GM18505 (cell line): Measurements from ENCODE around the gene KCNC3.

ENCODE experiments used
- ATAC-seq: cut with Tn5 transposase; IDR thresholded peaks from one replicate; pipeline ENCODE4 v1.9.1; 2021; ENCODE audit not compliant: unreplicated experiment
- POLR2A ChIP-seq: IDR thresholded peaks from 4 replicates; pipeline ENCODE4 v1.6.1; 2011; ENCODE audit warnings: borderline replicate concordance; ENCODE audit not compliant: insufficient read depth, insufficient read length; ENCODE audit errors: extremely low read depth

Gene KCNC3

GRCh38 chr19:50300051-50300450, 29.1 kb downstream of the KCNC3 start:
- no peak for ATAC-seq
- TF ChIP-seq POLR2A = no peak

GRCh38 chr19:50293263-50294004, 35.7 kb downstream of the KCNC3 start:
- no peak for ATAC-seq
- TF ChIP-seq POLR2A = no peak

- ATAC-seq = no peak
- TF ChIP-seq POLR2A = no peak
Measured at GRCh38 chr19:50292216-50292827, 36.9 kb downstream of the KCNC3 start.

GRCh38 chr19:50290775-50291174, 38.4 kb downstream of the KCNC3 start:
- no peak for TF ChIP-seq POLR2A
- ATAC-seq = no peak

GRCh38 chr19:50290011-50290410, 39.2 kb downstream of the KCNC3 start:
- TF ChIP-seq POLR2A = no peak
- ATAC-seq = no peak

- TF ChIP-seq POLR2A = no peak
Measured at GRCh38 chr19:50288954-50289353, 40.2 kb downstream of the KCNC3 start.

GRCh38 chr19:50287331-50287730, 41.8 kb downstream of the KCNC3 start:
- ATAC-seq = no peak
- TF ChIP-seq POLR2A = no peak

More at GRCh38 chr19:50288954-50289353, 40.2 kb downstream of the KCNC3 start:
- no peak for ATAC-seq

- no peak for ATAC-seq
- TF ChIP-seq POLR2A = no peak
Measured at GRCh38 chr19:50286443-50286842, 42.7 kb downstream of the KCNC3 start.

- ATAC-seq = no peak
- TF ChIP-seq POLR2A = no peak
Measured at GRCh38 chr19:50285833-50286232, 43.3 kb downstream of the KCNC3 start.

- no peak for ATAC-seq
- no peak for TF ChIP-seq POLR2A
Measured at GRCh38 chr19:50281491-50281890, 47.7 kb downstream of the KCNC3 start.

GRCh38 chr19:50280983-50281382, 48.2 kb downstream of the KCNC3 start:
- no peak for TF ChIP-seq POLR2A

GRCh38 chr19:50280074-50280473, 49.1 kb downstream of the KCNC3 start:
- no peak for ATAC-seq
- TF ChIP-seq POLR2A = no peak

More at GRCh38 chr19:50280983-50281382, 48.2 kb downstream of the KCNC3 start:
- ATAC-seq = no peak

GRCh38 chr19:50277966-50278580, 51.1 kb downstream of the KCNC3 start:
- TF ChIP-seq POLR2A = no peak
- ATAC-seq = no peak
